K562 (cell line): ENCODE measurements around the gene ATOSA. TPM values are rescaled to one million over a fixed set of nuclear protein-coding genes. Genes with fewer than 3 reads are reported as not detected.

Source experiments
- CTCF ChIP-seq, 3 experiments: IDR thresholded peaks in 2 of 3; conservative IDR thresholded peaks in 1 of 3; 2 replicates each; pipeline ENCODE4 v1.5.1; 2011 to 2012; ENCODE audit warnings: low read length in 3 of 3, mild to moderate bottlenecking in 3 of 3, control low read depth in 2 of 3, improper control_type of control experiment in 1 of 3, inconsistent platforms in 1 of 3, low read depth in 1 of 3, mixed read lengths in 1 of 3, moderate library complexity in 1 of 3; ENCODE audit not compliant: insufficient read depth in 2 of 3
- HMBOX1 ChIP-seq: sonication (generic); IDR thresholded peaks from 2 replicates; pipeline ENCODE4 v1.6.1; 2016
- RAD21 ChIP-seq, 2 experiments: fragments of 250-450 bp in 1 of 2; fragments of 450-650 bp in 1 of 2; sonication (Bioruptor Pico) in 1 of 2; formaldehyde crosslinking in 1 of 2; IDR thresholded peaks in 1 of 2; conservative IDR thresholded peaks in 1 of 2; 2 replicates each; pipeline versions ENCODE4 v1.4.0 to v1.8.0; 2020 to 2022; ENCODE audit warnings: mild to moderate bottlenecking in 2 of 2, moderate library complexity in 1 of 2
- SMAD1 ChIP-seq: fragments of 150-350 bp; IDR thresholded peaks from 2 replicates; pipeline ENCODE4 v1.6.1; 2014; ENCODE audit warnings: low read length, low read depth; ENCODE audit not compliant: partially characterized antibody
- U2AF1 ChIP-seq: fragments of 200-400 bp; formaldehyde crosslinking; optimal IDR thresholded peaks from 2 replicates; pipeline ENCODE3; 2017; ENCODE audit warnings: mild to moderate bottlenecking, low read depth, low read length, moderate library complexity
- polyA plus RNA-seq, 8 experiments: library from polyadenylated mRNA; depleted of rRNA in 4 of 8; stranded (reverse) in 5 of 8; unstranded in 3 of 8; fragments of >200 nt; fragmentation: Nextera tagmentation in 2 of 8; fragmentation: Illumina TruSeq in 1 of 8; extraction: Ambion mirVana in 2 of 8; extraction: Trizol in 1 of 8; gene quantifications; 2 replicates each; pipeline versions ENCODE4 v1.2.1 to v1.2.3, GENCODE V29; 2011 to 2014; ENCODE audit warnings: inconsistent platforms in 1 of 8, missing spikeins in 1 of 8
- total RNA-seq, 7 experiments: library from RNA; depleted of rRNA in 6 of 7; stranded (reverse); fragments of >200 nt in 6 of 7; fragmentation: Illumina TruSeq in 2 of 7; extraction: Trizol in 2 of 7; gene quantifications; 2 replicates each; pipeline versions ENCODE4 v1.2.1 to v1.2.3, GENCODE V29; 2011 to 2021; ENCODE audit warnings: low replicate concordance in 1 of 7

Gene ATOSA
- total and polyA plus RNA-seq, 9 of the 15 experiments (the other 6 are each of a cell fraction or from before 2014, with no cell fraction given) = 2.0 to 6.1 (median 3.9) TPM

GRCh38 chr15:52677593-52678467 lies 1.4 kb downstream of the ATOSA start (continued):
- TF ChIP-seq CTCF (IDR thresholded peaks at IDR 0.05 in 2 of 3, conservative IDR thresholded peaks at IDR 0.05 in 1 of 3; ENCODE audit: insufficient read depth in 2 of 3, low read depth in 1 of 3, low read length in 3 of 3) (peak in 2 of 3 experiments; percentile 24 to 37; a peak in 2 of 6 replicates), U2AF1 (no peak), SMAD1 (no peak), RAD21 (CRISPR knock-in tag; conservative IDR thresholded peaks at IDR 0.05 in 1 of 2, IDR thresholded peaks at IDR 0.05 in 1 of 2) (peak in 1 of 2 experiments; percentile 35; a peak in 2 of 4 replicates), HMBOX1 (peak; percentile 47; the same call in 1 of the 2 replicates)
